NCI-H510A (cell line): ENCODE measurements around the gene NPRL2.

Experiments used
- DNase-seq: peaks from one replicate; lab custom pipeline; 2025; lab: John Stamatoyannopoulos, UW

Gene NPRL2

DNA sequence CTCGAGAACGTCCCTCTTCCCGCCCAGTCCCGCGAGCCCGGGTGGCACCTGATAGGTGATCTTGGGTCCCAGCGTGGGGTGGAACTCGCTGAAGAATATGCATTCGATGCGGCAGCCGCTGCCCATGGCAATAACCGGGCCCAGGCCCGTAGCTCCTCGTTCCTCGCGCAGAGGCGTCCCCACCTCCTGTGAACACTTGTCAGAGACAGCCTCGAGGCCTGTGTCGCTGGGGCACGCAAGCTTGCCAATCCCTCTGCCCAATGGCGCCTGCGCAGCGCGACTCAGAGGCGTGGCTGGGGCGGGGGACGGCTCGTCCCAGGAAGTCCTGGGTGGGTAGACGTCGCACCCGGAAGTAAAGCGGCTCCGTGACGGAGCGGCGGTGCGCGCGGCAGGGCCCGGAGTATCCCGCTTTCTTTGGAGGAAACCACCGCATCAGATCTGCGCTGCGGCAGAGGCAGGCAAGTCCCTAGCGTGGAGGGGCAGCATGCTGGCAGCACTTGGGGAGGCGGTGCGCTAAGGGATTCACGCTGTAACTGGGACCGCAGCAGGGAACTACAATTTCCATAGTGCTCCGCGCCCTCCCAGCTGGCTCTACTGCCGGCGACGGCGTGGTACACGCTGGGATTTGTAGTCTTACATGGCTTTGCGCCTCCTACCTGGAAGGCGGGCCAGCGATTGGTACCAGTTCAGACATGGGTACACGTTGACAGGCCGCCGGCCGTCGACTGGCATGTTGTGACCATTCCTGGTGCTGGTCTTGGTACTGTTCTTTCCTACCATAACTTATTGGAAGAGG, at the start of gene NPRL2, which contains the start of gene CYB561D2:
Gene NPRL2 (minus strand): TSS at position 249 of the 796 bp plus-strand sequence. CDS start 123 bp downstream, at position 126.
Gene CYB561D2 (plus strand): TSS at position 336 of the 796 bp plus-strand sequence. CDS start 572 bp downstream, outside the sequence.
- DNase-seq: peak; percentile 75

GRCh38 chr3:50396502-50396901, 45.9 kb upstream of the NPRL2 start:
- no peak for DNase-seq

DNA sequence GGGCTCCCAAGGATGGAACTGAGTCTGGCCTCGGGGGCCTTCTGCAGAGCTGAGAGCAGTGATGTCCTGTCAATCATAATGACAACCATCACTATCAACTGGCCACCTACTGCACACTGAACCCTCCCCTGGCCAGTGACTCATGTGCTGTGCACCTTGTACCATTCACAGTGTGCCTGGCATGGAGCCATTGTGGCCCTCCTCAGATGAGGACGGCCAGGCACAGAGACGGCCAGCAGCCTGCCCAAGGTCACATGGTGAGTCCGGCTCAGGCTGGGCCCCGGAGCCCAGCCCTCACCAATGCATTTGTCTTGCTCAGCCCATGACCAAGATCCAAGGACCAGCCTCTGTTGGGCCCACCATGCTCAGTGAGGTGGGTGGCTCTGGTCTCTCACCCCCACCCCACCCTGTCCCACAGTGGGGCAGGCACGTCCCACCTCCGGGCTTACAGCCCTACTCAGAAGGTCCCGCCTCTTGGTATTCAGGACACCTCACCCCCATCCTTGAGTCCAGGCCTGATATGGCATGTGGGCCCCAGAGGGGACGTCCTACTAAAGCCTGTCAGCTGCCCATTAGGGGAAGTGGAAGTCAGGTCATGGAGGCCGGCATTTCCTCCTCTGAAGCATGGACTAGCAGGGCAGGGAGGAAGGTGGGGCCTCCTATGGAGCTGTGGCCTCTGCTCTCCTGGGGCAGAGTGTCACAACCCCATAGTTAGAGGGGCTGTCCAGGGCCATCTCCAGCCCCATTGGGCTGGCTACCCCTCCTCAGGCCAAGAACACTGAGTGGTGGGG, 44.7 kb upstream of the NPRL2 start:
- no peak for DNase-seq

DNA sequence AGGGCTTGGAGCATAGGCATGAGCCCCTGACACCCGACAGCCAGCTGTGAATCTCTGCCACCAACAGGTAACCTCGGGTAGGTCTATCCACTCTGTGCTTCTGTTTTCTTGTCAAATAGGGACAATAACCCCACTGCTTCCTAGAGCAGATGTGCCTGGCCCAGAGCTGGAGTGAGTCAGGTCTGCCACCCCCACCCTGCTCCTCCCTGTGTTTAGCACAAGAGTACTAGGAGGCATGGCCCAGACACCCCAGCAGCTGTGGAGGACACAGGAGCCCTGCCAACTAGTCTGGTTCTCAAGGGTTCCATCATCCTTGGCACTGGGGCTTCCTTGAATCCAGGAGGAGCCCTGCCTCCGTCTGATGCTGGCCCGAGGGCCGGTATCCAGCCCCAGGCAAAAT, 42.5 kb upstream of the NPRL2 start:
- no peak for DNase-seq

GRCh38 chr3:50392101-50392715, 41.6 kb upstream of the NPRL2 start:
- no peak for DNase-seq

DNA sequence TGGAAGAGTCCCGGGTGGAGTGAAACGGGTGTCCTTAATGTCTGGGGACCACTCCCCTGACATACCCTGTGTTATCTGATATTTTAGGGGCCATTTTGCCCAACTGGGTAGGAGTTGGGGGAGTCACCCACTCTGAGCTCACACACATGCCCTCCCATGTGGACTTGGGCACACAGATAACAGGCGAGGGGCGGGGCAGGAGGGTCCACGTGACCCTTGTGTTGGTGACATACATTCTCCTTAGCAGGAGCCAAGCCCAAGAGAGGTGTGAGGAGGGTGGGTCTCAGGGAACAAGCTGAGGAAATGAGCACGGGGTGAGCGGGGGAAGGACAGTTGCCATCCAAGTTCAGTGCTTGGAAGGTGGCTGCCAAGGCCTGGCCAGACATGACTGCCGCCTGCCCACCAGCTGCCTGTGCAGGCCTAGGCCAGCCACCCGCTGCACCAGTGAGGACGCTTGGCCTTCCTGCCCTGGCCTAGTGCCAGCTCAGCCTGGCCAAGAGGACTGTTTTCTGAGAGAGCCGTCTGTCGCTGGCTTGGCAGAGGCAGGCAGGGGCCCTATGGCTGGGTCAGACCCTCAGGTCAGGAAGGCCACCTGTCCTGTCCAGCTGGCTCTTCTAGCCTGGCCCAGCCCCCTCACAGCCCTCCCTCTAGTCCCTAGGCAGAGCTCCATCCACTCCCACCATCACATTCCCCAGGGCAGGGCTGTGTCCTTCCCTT, 40.1 kb upstream of the NPRL2 start:
- peak; percentile 35 for DNase-seq

GRCh38 chr3:50389414-50389767, 38.8 kb upstream of the NPRL2 start:
- no peak for DNase-seq

- DNase-seq: no peak
Observed at GRCh38 chr3:50388720-50389413, 38.3 kb upstream of the NPRL2 start.

DNA sequence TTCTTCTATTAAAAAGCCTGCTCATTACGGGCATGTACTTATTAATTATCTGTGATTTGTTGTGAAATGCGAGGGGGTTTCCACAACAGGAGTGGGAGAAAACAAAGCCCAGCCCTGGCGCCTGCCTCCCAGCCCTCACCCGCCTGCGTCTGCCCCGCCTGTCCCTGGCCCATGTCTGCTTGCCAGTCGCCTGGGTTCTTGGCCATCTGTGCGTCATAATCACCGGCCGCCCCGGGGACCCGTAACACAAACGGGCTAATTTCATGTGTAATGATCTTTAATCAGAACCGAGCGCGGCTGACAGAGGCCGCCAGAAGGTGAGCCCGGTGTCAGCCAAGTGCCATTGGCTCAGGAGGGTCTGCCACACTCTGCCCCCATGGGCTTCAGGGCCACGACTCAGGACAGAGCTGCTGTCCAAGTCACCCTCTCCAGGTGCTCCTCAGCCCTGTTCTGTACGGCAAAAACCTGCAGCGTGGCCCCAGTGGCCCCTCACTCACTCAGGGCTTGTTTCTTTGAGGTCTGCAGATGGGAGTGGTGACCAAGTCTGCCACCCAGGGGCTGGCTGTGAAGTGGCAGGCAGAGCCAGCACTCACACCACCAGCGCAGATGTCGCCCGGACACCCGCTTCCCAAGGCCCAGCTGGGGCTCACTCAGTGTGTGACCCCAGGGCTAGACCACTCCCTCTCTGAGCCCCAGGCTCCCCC, 37.6 kb upstream of the NPRL2 start:
- DNase-seq: no peak

GRCh38 chr3:50385754-50386153, 35.2 kb upstream of the NPRL2 start:
- DNase-seq: no peak

DNA sequence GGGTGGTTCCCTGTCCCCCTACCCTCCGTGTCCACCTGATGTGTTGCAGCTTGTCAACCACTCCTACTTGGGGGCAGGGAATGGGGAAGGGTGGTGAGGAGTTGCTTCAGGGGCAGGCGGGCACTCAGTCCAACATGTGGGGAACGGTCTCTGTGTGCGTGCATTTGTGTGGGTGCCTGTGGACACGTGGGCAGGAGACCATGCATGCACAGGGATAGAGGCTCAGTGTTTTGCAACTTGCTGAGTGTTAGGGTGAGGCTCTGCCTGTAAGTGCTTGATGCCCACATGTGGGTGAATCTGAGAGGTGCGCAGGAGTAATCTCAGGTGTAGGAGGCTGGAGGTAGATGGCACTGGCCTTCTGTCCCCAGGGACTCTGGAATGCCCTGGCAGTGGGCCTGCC, 33.2 kb upstream of the NPRL2 start:
- DNase-seq: no peak

DNA sequence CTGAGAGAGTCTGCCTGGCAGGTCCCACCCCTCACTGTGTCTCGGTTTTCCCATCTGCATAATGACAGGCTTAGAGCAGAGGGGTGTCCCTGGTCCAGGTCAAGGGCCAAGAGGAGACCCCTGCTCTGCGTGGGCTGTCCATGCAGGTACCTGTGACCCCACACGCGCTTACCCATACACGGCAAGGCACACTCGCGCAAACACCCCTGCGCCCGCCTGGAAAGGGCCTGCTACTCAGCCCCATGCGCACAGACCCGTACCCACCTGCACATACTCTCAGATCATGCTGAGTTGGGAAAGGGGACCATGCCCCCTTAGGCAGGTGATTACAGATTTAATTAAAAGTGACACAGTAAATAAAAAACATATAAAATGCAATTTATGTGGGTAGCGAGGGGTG, 32.1 kb upstream of the NPRL2 start:
- DNase-seq: no peak

DNA sequence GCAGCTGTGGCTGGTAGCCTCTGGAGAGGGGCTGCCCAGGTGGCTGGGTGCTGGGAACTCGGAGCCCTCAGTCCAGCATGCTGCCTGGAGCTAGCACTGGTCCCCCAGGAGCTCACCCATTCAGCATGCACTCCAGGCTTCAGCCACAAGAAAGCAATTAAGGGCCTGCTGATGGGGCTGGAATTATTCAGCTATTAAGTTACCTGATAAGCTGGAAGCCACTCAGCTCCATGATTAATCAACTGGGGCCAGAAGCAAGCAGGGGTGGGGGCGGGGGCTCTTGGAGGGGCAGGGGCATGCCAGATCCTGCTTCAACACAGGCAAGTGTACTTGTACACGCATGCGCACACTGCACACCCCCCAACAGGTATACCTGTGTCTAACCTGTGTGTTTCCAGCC, 30.8 kb upstream of the NPRL2 start:
- DNase-seq: no peak

DNA sequence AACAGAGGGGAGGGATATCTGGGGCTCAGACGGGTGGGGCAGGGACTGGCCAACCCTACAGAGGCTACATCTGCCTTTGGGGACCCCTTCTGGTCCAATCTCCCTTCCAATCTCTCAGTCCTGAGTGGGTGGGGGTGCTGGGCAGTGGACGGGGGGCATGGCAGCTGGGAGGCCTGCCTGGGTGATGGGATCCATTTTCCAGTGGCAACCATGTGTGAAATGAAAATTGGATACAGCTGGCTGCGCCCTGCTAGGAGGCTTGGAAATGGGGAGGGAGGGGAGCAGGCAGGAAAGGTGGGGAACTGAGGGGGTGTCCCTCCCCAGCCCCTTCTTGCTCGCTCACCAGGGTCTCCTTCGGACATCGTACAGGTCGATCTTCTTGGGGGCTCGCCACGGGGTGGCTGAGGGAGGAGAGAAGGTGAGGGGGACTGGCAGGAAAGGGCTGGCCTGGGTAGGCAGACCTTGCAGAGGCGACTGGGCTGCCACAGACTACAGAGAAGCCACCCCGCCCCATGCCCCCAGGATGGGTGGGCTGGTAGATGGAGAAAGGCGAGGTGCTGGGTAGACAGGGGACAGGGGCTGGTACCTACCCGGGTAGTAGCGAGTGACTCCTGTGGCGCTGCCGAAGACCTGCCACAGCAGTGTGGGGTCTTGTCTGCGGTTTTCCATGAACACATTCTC, 30.0 kb upstream of the NPRL2 start:
- DNase-seq: no peak

GRCh38 chr3:50378757-50379156, 28.2 kb upstream of the NPRL2 start:
- DNase-seq: no peak

GRCh38 chr3:50378024-50378423, 27.4 kb upstream of the NPRL2 start:
- DNase-seq: no peak

GRCh38 chr3:50375258-50375931, 24.8 kb upstream of the NPRL2 start:
- DNase-seq: no peak

DNA sequence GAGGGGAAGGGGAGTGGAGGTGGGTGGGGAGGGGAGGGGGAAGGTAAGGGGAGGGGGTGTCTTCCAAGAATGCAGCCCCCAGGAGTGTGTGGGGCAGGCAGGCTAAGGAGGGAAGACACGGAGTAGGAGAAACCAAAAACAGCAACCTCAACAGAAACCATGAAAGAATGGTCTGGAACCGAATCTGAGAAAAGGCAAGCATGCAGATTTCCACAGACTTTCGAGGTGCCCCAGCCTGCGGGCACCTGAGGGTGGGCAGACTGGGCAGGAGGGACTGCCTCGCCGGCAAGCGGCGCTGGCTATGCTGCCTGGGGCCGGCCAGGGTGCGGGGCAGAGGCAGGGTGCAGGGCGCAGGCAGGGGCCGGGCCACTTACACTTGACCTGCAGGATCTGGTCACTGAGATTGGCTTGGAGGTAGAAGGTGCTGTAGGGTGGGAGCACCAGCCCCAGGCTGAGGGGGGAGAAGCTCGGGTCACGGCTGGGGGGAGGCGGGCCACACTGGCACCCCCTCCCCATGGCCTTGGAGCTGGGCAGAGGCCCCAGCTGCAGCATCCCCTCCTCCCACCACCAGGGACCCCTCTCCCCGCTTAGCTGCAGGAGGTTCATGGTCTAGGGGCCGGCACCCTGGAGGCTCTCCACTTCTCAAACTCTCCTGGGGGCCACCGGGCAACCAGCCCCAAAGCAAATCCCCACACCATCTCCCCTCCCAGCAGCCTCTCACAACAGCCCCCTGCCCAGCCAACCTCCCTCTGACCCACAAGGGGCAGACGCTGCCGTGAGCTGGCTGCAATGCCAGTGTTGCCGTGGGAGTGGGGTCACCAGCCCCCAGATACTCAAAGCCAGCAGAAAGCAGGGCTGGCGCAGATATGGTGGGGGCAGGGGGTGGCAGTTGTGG, 24.0 kb upstream of the NPRL2 start:
- DNase-seq: no peak
